Subcutaneous abdominal adipose tissue (tissue), 5 donors: ENCODE results near the gene BUB1B.
"Not testable (repeated sequence)": the region's sequence is repeated elsewhere in the genome, so short reads cannot be mapped to it uniquely, and the experiment has no call there.

Experiments used
- H3K27ac ChIP-seq: one replicate; pipeline ENCODE4 v1.7.0; 2013; ENCODE audit warnings: low read depth, mild to moderate bottlenecking, inconsistent platforms, low read length, moderate library complexity
- H3K27me3 ChIP-seq, 5 donors: one replicate each; pipeline ENCODE4 v1.7.0; 2013; ENCODE audit warnings: low read length in 5 of 5, inconsistent platforms in 1 of 5; ENCODE audit not compliant: control insufficient read depth in 5 of 5, insufficient read depth in 4 of 5
- H3K36me3 ChIP-seq, 5 donors: one replicate each; pipeline ENCODE4 v1.7.0; 2013; ENCODE audit warnings: low read length in 5 of 5; ENCODE audit not compliant: control insufficient read depth in 5 of 5, insufficient read depth in 5 of 5
- H3K4me1 ChIP-seq, 5 donors: one replicate each; pipeline ENCODE4 v1.7.0; 2013; ENCODE audit warnings: low read length in 5 of 5, mild to moderate bottlenecking in 3 of 5, moderate library complexity in 1 of 5; ENCODE audit not compliant: control insufficient read depth in 5 of 5, insufficient read depth in 5 of 5
- H3K4me3 ChIP-seq, 5 donors: one replicate each; pipeline ENCODE4 v1.7.0; 2013; ENCODE audit warnings: low read length in 5 of 5, low read depth in 1 of 5
- H3K9ac ChIP-seq, 5 donors: one replicate each; pipeline ENCODE4 v1.7.0; 2013; ENCODE audit warnings: low read length in 5 of 5, mild to moderate bottlenecking in 4 of 5, moderate library complexity in 3 of 5
- H3K9me3 ChIP-seq, 5 donors: one replicate each; pipeline ENCODE4 v1.7.0; 2013; ENCODE audit warnings: low read length in 5 of 5; ENCODE audit not compliant: control insufficient read depth in 5 of 5
- donor health status: healthy.
- donor health status: healthy.
- donor health status: healthy.
- donor health status: healthy.
- donor health status: healthy.

The BUB1B gene

GRCh38 chr15:40135846-40136450, 24.9 kb upstream of the BUB1B start:
- H3K36me3 ChIP-seq, H3K4me1 ChIP-seq, H3K9ac ChIP-seq, H3K4me3 ChIP-seq, H3K9me3 ChIP-seq, H3K27ac ChIP-seq, H3K27me3 ChIP-seq: not testable (repeated sequence)

- H3K9me3 ChIP-seq: no peaks in the 10 kb centered on the region
- H3K4me3 ChIP-seq: no peak overlapping the region
- no peaks in the 10 kb centered on the region for H3K36me3 ChIP-seq
- H3K27me3 ChIP-seq: peaks cover 0 to 3% (median 0%) of the 10 kb centered on the region in 5 donors
- no peaks in the 10 kb centered on the region for H3K4me1 ChIP-seq
- no peak overlapping the region for H3K27ac ChIP-seq
- H3K9ac ChIP-seq: no peak overlapping the region
These were observed 24.2 kb upstream of the BUB1B start for GRCh38 chr15:40136470-40137302.

GRCh38 chr15:40137303-40138200, 23.3 kb upstream of the BUB1B start:
- Histone ChIP-seq H3K27ac (no peak overlapping the region), H3K4me1 (no peaks in the 10 kb centered on the region), H3K27me3 (peaks cover 0 to 2% (median 0%) of the 10 kb centered on the region in 5 donors), H3K9ac (no peak overlapping the region), H3K9me3 (no peaks in the 10 kb centered on the region), H3K4me3 (no peak overlapping the region), H3K36me3 (no peaks in the 10 kb centered on the region)

- not testable (repeated sequence) for H3K36me3 ChIP-seq, H3K27me3 ChIP-seq, H3K4me1 ChIP-seq, H3K9me3 ChIP-seq, H3K9ac ChIP-seq, H3K4me3 ChIP-seq, H3K27ac ChIP-seq
These were observed 22.7 kb upstream of the BUB1B start for GRCh38 chr15:40138201-40138570.

- Histone ChIP-seq H3K9me3 (no peaks in the 10 kb centered on the region), H3K4me3 (no peak overlapping the region), H3K27ac (no peak overlapping the region), H3K36me3 (no peaks in the 10 kb centered on the region), H3K4me1 (no peaks in the 10 kb centered on the region), H3K27me3 (no peaks in the 10 kb centered on the region), H3K9ac (no peak overlapping the region)
These were observed 18.4 kb upstream of the BUB1B start for GRCh38 chr15:40142428-40142827.

GRCh38 chr15:40146037-40146436, 14.8 kb upstream of the BUB1B start:
- no peak overlapping the region for H3K4me3 ChIP-seq
- no peak overlapping the region for H3K27ac ChIP-seq
- peaks cover 0 to 3% (median 0%) of the 10 kb centered on the region in 5 donors for H3K27me3 ChIP-seq
- H3K36me3 ChIP-seq: no peaks in the 10 kb centered on the region
- no peaks in the 10 kb centered on the region for H3K9me3 ChIP-seq
- no peaks in the 10 kb centered on the region for H3K4me1 ChIP-seq
- H3K9ac ChIP-seq: no peak overlapping the region

GRCh38 chr15:40149339-40149738, 11.5 kb upstream of the BUB1B start:
- H3K36me3 ChIP-seq: no peaks in the 10 kb centered on the region
- no peak overlapping the region for H3K9ac ChIP-seq
- no peak overlapping the region for H3K4me3 ChIP-seq
- no peaks in the 10 kb centered on the region for H3K9me3 ChIP-seq
- H3K27me3 ChIP-seq: peaks cover 0 to 3% (median 0%) of the 10 kb centered on the region in 5 donors
- no peak overlapping the region for H3K27ac ChIP-seq
- no peaks in the 10 kb centered on the region for H3K4me1 ChIP-seq

- no peak overlapping the region for H3K9ac ChIP-seq
- no peaks in the 10 kb centered on the region for H3K4me1 ChIP-seq
- no peak overlapping the region for H3K27ac ChIP-seq
These were observed 10.5 kb upstream of the BUB1B start for GRCh38 chr15:40150163-40150925.

GRCh38 chr15:40151499-40151898, 9.4 kb upstream of the BUB1B start:
- Histone ChIP-seq H3K4me3 (no peak overlapping the region), H3K9ac (no peak overlapping the region), H3K36me3 (no peaks in the 10 kb centered on the region), H3K27me3 (peaks cover 0 to 3% (median 0%) of the 10 kb centered on the region in 5 donors), H3K9me3 (no peaks in the 10 kb centered on the region), H3K4me1 (no peaks in the 10 kb centered on the region), H3K27ac (no peak overlapping the region)

More at GRCh38 chr15:40150163-40150925, 10.5 kb upstream of the BUB1B start:
- Histone ChIP-seq H3K4me3 (no peak overlapping the region), H3K27me3 (peaks cover 0 to 3% (median 0%) of the 10 kb centered on the region in 5 donors), H3K9me3 (no peaks in the 10 kb centered on the region), H3K36me3 (no peaks in the 10 kb centered on the region)
